Activated CD4-positive, CD25-positive, alpha-beta regulatory T cell (primary cell): ENCODE results near the gene ATG101.

Source experiments
- DNase-seq, 4 experiments: peaks; one replicate each; lab custom pipeline; 2025; lab: John Stamatoyannopoulos, UW

The ATG101 gene

DNA sequence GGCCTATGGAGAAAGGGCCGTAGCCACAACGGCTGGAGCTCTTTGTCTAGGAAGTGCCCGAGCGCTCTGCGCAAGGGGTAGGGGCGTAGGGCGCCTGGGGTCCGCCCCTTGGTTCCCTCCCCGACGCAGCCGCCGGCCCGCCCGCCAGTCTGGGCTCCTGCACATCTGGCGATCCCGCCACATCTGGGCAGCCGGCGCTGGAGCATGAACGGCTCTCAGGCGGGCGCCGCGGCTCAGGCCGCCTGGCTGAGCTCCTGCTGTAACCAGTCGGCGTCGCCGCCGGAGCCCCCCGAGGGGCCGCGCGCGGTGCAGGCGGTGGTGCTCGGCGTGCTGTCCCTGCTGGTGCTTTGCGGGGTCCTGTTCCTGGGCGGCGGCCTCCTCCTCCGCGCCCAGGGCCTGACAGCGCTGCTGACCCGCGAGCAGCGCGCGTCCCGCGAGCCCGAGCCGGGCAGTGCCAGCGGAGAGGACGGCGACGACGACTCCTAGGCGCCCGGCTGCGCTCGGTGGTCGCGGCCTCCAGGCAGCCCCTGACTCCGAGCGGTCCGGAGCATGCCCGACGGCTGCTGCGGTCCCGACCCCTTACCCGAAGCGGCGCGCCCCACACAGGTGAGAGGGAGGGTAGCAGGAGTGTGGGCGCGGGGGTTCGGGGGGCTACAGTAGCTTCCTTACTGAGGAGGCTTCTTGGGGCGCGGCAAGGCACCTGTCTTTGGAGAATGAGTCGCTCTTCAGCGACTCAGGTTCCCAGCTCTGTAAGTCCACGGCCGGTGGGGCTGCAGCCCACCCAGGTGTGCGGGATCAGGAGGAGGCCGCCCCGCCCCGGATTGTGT is 10.0 kb downstream of the ATG101 start, which contains the start of gene SMIM41:
Gene SMIM41, plus strand, starts transcription at position 129 of the 827 bp plus-strand sequence. Its CDS starts 76 bp downstream, at position 205.
- DNase-seq: no peak

DNA sequence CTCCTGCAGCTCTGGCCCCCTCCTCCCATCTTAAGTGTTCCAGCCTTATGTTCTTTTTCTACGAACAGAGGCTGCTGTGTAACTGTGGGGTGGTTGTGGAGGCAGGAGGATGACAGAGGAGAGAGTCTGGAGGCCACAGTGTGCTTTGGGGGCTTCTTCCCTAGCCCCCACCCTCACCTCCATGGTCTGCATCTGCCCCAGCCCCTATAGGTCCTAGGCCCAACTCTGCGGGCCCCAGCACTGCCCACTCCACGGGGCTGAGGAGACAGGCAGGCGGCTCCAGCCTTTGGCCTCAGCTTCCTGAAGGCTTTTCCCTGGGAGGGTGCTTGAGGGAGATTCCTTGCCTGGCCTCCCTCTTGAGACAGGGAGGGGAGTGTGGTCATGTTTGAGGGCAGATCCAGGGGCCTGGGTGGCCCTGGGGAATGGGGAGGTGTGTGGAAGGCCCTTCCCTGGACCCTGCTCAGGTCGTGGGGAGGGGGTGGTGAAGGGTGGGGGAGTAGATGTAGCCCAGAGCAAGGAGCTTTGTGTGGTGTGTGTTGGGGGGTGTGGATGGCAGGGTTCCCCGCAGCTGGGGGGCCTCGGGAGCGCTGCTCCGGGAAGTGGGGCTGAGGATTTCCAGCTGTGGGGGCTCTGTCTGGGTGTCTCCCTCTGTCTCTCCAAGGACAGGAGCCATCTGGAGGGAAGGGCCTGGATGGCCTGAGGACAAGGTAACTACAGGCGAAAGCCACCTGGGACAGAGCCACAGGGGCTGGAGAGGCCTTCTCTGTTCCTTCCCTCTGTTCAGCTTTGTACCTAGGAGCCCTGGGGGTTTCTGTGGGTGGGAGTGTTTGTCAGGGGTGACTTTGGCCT is 10.8 kb downstream of the ATG101 start:
- DNase-seq: no peak

DNA sequence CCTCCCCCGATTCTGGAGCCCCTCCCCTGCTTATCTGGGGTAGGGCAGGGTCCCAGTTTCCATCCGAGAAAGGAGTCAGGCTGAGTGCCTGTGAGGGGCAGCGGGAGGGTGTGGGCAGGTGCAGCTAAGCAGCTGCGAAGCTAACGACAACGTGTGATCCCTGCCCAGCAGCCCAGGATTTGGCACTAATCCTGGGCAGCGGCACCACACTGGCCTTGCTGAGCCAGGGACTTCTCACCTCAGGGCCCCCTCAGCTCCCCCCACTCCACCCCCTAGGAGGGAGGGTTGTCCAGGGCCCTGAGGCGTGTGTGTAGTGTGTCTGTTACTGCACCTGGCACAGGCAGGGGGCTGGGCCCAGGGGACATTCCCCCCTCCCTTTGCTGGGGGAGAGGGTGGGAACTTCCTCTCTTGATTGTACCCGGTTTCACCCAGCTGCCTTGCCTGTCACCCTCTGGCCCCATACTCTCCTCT is 11.5 kb downstream of the ATG101 start:
- DNase-seq: no peak

DNA sequence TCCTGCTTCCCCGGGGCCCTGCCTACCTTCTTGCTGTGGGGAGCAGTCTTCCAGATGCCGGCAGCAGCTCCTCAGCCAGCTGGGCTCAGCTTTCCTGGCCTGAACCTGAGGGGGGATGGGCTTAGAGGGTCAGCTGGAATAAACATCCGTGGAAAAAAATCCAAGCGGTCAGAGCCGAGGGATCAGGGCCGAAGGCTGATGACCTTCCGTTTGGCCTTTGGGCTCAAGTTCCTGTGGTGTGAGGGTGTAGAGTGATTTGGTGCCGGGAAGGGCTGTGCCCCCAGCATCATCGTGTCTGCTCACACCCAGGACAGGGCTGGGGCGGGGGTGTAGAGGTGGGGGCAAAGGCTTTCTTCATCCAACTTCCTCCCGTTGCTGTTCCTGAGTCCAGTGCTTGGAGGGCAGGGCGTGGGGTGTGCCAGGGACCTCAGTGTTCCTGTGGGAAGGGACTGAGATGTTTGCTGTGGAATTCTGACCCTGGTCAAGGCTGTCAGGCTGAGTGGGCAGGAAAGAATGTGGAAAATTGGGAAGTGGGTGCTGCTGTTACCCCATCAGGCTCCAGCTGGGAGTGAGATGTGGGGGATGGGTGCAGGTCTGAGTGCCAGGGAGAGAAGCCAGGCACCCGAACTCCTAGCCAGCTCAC is 12.4 kb downstream of the ATG101 start:
- no peak for DNase-seq

DNA sequence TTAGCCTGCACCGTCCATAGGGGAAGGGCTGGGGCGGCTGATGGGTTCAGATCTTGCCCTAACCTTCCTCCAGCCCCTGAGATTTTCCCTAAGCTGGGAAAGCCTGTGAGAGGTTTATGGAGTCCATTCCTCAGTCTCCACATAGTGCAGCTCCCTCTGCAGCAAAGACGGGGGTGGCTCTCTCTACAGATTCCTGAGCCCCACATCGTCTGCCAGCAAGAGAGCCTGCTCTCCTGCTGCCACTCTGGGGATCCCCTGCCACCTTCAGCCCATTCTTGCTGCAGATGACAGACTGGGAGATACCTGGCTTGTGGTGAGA is 12.8 kb downstream of the ATG101 start:
- DNase-seq: no peak

DNA sequence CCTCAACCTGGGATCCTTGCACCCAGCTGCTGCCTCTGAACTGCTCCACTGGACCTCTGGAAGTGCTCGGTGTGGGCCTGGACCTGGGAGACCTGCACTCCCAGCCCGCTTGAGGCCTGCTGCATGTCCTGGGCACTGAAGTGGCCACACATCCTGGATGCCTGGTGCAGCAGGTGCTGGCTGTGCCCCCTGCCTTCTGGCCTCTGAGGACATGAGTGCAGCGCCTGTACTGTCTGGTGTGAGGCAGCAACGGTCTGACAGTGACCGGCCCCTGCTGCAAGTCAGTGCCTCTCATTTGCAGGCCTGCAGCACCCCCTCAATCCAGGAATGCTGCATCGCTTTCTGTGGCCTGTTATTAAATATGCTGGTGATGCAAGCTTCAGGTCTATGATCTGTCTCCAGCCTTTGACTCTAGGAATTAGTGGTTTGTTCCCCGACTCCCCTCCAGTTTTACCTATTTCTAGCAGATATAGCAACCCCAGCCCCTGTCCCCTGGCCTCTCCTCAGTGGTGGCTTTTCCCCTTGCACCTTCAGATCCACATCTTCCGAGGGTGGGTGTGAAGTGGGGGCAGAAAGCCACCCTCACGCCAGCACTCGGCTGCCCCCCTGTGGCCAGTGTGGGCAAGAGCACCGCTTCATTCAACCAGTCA is 13.3 kb downstream of the ATG101 start:
- DNase-seq: peak; percentile 38 to 59 (median 42)

DNA sequence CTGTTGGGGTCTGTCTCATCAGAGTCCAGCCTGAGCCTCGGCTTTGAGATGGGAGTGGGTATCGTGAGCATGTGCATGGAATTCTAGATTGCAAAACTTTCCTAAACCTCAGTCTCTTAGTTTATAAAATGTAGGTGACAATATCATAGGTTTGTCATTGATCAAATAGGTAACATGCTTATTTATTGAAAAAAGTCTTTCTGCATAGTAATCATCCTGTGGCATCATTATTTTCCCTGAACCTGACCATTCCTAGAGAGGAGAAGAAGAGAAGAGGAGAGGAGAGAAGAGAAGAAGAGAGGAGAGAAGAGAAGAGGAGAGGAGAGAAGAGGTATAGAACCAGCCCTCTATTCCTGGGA is 13.8 kb downstream of the ATG101 start:
- DNase-seq: no peak

DNA sequence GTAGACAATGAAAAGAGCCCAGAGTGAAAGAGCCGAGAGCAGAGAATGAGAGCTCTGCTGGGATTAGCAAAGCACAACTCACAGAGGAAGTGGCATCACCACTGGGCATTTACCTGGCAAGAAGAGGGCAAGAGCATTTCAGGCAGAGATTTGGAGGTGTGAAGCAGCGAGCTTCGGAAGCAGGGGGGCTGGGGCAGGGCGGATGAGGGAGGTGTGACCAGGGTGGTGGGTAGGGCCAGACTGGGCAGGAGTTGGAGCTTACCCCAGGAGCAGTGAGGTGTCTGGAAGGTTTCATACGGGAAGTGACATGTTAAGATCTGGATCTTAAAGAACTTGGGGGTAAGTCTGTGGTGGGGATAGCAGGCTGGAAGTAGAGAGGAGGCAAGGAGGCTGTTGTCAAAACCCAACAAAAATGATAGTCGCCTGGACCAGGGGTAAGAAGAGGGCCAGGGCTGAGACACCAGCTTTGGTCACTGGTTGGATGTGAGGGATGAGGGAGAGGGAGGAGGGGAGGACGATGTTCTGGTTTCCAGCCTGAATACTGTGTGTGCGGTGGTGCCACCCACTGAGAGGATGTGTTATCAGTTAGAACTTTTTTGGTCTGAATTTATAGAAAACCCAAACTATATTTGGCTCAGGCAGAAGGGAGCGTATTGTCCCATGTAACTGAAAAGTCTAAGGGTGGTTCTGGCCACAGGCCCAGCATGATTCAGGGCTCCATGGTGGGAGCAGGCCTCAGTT is 14.9 kb downstream of the ATG101 start:
- DNase-seq: no peak

DNA sequence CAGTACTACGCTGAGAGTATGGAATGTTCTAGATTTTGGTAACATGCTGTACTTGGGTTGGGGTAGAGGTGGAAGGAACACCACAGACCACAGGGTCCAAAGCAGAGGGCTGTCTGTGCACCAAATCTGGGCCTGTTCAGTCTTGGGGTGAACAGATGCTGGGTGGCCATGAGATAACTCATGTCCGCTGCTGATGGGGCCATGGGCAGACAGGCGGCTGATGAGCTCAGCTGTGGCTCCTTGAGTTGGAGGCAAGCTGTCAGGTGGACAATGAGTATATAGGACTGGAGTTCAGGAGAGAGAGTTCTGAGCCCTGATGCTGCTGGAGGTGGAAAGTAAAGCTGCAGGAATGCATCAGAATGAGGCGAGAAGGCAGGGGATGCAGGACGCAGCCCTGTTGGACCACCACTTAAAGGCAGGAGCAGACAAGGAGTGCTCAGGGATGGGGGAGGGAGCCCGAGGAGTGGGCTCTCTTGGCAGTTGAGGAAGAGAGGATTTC is 16.0 kb downstream of the ATG101 start:
- DNase-seq: no peak

DNA sequence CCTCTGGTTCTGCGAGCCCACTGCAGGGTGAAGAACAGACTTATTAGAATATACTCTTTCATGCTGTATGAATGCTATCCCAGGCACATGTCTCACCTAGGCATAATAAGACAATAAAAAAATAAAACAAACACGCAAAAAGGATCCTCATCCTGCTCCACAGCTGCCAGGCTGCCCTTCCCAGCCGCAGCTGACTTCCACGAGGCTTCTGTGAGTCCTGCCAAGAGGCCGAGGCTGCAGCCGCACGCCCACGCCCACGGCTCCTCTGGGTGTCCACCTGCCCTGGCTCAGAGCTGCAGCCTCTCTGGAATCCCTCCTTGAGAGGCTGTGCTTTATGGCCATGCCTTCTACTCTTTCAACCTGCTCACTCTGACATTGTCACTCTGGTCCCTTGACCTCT is 16.6 kb downstream of the ATG101 start:
- no peak for DNase-seq

DNA sequence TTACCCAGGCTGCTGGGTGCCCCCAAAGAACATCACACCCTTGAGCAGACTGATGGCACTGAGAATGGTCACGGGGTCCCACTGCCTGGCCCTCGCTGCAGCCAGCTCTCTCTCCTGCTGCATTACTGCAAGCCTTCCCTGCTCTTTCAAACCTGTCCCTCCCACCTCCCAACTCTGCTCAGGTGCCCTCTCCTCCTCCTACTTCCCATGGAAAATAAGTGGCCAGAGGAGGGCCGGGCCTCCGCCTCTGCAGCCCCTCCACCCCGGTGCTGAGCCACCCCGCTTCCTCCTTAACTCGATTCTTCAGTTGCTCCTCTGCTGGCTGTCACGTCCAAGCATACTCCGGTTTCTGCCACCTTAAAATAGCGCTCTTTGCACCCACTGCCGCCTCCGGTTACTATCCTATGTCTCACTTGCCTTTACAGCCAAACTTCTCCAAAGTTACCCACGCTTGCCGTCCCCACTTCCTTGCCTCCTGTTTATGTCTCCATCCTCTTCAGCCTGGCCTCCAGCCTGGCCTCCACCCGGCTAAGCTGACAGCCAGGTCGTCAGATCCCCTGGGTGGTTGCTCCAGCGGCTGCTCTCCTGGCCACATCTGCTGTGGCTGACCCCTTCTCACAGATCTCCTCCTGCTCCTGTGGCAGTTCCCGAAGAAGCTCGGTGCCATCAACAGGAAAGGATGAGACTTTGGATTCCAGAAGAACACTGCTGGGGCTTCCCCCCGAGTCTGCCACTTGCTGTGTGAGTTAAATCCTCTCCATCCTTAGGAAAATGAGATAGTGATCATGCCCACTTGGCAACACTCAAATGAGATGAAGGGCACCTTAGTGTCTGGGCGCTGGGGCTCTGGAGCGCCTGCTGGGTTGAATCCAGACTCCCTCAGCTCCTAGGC is 17.4 kb downstream of the ATG101 start:
- DNase-seq: no peak

DNA sequence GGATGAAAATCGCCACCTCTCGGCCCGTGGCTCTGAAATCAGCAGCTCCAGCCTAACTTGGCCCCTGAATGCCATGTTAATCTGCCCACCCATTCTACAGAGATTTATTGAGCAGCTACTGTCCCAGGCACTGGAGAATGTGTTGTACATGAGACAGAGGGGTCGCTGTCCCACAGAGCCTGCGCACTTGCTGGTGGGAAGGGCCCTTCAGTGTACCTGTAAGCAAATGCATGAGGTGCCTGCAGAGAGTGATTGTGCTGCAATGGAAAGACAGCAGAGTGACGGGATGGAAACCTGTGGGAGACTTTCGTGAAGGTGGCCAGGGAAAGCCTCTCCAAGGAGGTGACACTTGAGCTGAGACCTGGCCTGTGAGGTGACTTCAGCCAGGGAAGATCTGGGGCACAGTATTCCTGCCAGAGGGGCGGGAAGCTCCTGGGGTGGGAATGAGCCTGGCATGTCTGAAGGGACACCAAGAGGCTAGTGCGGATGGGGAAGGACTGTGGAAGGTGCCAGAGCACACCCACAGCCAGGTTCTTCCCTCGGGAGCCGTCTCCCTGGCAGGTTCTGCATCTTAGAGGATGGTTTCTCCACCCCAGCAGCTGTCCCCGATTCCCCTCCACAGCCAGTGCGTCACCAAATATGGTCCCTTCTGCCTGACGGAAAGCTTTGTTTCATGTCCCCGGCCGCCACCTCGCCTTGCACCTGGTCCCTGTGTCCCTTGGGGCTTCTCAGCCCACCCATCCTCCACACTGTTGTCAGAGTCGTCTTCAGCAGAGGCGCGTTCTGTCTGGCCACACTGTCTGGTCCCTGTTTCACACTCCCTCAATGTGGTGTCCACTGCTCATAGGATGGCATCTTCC is 18.4 kb downstream of the ATG101 start:
- DNase-seq: no peak

DNA sequence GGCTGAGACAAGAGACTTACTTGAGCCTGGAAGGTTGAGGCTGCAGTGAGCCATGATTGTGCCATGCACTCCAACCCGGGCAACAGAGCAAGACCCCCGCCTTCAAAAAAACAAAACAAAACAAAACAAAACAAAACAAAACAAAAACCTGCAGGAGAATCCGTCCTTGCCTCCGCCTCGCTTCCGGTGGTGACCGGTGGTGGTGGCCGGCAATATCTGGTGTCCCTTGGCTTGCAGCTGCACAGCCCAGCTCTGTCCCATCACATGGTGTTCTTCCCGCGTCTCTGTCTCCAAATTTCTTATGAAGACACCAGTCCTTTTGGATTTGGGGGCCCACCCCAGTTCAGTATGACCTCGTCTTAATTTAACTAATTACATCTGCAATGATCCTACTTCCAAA is 19.7 kb downstream of the ATG101 start:
- DNase-seq: no peak

DNA sequence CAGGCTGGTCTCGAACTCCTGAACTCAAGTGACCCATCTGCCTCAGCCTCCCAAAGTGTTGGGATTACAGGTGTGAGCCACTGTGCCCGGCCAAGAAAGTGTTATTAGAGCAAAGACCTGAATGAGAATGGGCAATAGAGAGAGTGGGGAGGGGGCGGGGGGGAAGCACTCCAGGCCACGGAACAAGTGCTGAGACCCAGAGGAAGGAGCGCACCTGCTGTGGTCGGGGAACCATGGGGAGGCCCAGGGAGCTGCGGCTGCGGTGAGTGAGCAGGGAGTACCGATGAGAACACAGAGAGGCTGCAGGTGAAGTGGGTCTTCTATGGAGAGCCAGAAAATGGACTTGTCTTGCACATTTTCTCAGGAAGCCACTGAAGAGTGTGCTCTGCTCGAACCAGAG is 20.5 kb downstream of the ATG101 start:
- no peak for DNase-seq

DNA sequence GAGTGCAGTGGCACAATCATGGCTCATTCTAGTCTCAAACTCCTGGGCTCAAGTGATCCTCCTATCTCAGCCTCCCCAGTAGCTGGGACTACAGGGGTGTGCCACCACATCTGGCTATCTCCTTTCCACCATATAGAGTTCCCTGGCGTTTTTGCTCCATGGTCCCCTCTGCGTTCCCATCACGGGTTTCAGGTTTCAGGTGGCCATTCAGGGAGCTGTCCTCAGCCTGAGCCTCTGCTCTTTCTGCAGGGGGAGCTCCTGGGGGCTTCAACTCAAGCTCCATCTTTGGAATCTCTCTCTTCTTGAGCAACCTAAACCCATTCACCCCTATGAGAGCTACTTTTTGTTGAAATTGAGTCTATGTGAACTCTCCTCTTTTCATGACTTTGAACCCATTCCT is 21.3 kb downstream of the ATG101 start:
- no peak for DNase-seq

DNA sequence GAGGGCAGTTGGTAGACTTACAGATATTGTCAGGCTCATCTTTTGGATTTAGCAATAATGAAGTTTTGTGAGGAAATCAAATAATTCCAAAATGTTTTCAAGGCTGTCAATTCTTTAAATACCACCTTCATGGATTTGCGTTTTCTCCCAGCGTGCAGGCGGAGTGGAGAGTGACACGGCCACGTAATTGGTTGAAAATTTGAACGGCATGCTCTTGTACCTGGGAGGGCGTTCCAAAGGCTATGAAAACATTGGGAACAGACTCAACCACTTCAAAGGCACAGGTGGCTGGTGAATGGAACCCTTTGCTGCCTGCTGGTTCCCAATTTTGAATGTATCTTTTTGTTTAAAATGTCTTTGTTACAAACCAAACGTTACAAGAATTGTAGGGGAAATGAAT is 22.1 kb downstream of the ATG101 start:
- no peak for DNase-seq

DNA sequence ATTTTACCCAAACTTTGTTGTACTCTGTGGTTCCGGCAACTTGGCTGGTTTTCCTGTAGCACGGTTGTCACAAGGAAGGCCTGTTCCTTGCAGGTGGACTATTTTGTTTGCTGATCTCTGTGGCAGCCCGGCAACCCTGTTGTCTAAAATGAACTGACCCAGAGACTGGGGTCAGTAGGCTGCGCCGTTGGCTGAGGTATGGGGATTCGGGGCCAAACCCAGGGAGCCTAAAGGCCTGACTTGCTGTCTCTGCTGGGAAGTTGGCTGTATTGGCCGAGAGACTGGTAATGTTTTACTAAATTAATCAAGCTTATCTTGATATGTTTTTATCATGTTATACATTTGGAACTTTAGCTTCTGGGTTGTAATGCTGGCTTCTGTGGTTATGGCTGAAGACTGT is 23.6 kb downstream of the ATG101 start:
- no peak for DNase-seq

DNA sequence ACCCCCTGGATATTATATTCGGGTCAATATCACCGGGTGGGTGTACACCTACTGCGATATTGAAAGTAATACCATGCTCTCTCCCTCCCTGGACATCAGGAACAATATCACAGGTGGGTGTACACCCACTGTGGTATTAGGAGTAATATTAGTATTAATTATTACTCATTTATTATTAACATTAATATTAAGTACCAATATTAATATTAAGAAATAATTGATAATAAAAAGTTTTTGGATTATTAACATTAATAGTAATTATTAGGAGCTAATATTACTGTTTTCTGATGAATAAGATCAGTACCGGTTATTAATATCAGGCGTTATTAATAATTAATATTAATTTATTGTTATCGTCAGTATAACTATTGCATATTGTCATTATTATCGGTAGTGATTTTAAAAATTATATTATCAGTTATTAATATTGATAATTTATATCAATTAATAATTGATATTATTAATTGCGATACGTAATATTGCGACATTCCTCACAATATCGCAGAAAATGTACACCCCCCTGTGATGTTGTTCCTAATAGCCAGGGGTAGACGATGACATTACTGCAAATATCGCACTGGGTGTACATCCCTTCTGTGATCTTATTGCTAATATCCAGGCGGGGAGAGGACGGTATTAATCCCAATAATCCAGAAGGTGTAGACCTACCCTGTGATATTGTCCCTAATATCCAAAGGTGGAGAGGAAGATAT is 26.7 kb downstream of the ATG101 start:
- DNase-seq: no peak
